Measurements from ENCODE around the gene RBMXL2.

RBMXL2 gene

DNA sequence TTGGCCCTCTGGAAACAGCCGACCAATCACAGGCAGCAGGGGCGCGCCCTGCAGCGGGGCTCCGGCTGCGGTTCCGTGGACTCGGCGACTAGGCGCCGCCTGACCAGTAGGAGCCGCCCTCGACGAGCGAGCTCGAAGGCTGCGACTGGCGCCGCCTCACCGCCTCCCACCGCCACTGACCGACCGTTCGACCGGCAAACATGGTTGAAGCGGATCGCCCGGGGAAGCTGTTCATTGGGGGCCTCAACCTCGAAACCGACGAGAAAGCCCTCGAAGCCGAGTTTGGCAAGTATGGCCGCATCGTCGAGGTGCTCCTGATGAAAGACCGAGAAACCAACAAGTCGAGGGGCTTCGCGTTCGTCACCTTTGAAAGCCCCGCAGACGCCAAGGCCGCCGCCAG, at the start of gene RBMXL2:
Gene RBMXL2 (plus strand): TSS at position 78 of the 400 bp plus-strand sequence. CDS start 123 bp downstream, at position 201.
- DNase-seq (ENCODE audit: low read depth in 2 of 2): no peak

DNA sequence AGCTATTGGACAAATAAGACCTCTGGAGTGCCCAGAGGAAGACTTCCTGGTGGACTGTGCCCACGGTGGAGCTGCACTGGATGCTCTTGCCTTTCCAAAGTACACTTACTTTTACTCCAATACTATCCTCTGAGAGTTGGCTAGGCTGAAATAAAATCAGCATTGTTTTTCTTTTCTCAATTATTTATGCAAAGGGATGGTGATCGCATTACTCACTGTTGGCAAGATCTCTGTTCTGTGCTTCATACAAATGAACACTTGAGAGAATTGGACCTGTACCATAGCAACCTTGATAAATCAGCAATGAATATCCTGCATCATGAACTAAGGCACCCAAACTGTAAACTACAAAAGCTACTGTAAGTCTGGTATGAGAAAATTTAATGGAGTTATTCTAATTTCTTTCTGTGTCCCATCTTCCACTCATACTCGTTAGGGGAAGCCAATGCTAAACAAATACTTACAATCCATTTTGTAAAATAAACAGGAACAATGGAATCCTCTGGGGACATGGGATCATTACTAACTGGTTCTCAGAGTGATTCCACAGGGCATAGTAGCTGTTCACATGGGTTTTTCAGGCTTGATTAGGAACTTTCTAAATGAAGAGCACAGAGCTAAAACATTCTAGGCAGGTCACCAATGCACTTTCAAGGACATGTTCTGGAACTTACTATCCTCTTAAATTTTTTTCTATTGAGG, 42.2 kb upstream of the RBMXL2 start:
- no peak for DNase-seq (ENCODE audit: low read depth in 2 of 2)

DNA sequence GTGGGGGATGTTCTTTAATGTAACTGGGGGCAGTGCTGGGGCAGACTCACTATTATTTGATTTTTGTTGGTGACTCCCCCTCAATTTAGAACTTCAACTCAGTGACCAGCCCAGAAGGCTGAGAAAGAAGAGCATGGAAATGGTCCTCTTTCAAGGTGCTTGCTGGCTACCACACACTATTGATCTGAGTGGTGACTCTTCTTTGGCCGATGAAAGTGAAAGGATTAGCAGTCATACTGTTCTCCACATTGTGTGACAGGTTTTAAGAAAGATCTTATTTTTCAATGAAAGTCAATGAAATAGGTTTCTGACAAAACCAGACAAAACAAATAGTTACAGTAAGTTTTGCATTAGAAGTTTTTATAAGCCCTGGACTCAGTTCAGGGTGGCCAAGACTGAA, 38.6 kb upstream of the RBMXL2 start:
- DNase-seq (ENCODE audit: low read depth in 2 of 2): no peak

DNA sequence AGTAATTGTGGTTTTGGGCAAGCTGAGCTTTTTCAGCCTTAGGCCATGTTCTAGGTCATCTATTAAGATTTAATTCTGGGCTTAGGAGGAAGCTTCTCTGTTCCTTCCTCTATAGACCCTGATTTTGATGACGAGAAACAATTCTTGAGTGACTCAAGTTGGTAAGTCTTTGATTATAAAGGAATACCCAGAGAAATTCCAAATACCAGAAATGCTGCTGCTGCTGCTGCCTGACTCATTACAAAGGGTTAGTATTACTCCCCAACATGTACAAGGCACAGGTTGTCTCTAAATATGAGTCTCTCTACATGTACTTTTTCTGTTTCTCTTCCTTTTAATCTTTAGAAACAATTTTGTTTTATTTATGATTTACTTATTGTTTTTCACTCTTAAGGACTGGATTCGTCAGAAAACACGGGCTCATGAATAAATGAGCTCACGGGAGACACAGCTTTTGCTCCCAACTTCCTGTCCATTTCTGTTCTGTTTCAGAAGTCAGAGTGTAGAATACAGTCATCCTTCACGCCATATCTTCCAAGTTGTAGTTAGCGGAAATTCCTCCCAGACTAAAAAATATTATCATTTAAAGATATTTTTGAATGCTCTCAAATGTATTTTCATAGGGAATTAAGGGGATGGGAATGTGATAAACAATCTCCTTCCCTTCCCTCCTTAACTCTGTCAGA, 31.8 kb upstream of the RBMXL2 start:
- no peak for DNase-seq (ENCODE audit: low read depth in 2 of 2)

DNA sequence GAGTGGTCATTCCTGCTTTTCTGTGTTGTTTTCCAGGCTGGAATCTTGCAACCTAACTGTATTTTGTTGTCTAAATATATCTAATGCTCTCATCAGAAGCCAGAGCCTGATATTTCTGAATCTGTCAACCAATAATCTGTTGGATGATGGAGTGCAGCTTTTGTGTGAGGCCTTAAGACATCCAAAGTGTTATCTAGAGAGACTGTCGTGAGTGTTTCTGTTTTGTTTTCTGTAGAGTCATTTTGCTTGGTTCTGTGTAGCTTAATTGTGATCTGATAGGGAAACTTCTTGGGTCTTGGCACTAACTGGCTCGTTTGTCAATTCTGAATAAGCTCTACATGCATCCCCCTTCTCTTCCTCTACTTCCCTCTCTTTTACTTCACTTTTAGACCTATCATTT, 31.2 kb upstream of the RBMXL2 start:
- DNase-seq (ENCODE audit: low read depth in 2 of 2): no peak

DNA sequence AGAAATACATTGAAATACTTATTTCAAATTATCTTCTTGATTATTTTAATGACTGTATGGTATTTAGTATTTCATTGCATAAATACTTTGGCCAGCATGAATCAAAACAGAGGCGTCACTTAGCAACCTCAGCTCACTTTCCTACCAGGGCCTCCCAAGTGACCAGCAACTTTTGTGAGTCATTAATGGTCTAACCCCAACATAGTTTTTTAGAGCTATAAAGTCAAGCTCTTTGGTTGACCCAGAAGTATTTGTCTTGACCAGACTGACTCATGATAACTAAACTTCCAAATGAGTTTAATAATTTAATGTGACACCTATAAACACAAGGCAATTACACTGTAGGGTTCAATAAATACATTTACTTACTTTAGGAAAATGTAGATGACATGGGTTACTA, 27.9 kb upstream of the RBMXL2 start:
- no peak for DNase-seq (ENCODE audit: low read depth in 2 of 2)

DNA sequence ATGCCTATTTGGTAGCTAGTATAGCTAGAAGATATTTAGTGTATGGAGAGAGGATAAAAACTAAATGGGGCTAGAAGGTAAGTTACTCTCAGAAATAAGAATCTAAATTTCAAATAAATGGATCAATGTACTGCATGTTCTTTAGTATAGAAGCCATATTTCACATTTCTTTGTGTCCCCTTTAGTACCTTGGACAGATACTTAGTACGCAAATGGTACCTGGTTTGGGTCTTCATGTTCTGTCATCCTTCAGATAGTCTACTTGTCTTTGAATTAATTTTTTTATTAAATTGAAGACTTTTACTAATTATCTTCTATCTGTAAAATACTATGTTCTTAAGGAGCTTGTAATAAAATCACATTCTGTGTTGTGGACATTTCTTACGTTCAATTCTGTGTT, 26.3 kb upstream of the RBMXL2 start:
- no peak for DNase-seq (ENCODE audit: low read depth in 2 of 2)

DNA sequence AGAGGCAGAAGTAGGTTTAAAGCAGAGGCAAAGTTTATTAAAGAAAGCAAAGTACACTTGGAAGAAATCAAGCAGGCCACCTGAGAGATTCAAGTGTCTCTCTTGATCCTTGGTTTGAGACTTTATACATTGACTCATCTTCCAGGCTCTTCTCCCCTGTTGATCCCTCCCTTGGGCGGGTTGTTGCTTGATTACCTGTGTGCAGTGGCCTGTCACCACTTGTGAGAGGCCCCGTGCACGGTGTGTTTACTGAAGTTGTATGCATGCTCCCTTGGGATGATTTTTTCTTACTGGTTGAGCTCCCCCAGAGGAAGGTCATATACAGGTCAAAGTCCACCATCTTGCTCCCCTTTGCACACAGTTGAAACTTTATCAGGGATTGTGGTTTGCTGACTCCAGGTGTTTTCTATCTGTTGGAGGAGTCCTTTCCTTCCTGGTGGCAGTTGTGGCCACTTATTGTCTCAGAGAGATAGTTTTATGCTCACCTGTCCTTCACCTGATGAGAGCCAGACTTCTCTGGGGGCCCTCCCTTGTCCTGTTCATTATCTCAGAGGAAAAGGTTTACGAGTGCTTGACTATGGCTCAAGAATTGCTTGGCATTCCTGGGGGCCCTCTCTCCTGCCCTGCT, 16.3 kb upstream of the RBMXL2 start:
- DNase-seq (ENCODE audit: low read depth in 2 of 2): no peak

DNA sequence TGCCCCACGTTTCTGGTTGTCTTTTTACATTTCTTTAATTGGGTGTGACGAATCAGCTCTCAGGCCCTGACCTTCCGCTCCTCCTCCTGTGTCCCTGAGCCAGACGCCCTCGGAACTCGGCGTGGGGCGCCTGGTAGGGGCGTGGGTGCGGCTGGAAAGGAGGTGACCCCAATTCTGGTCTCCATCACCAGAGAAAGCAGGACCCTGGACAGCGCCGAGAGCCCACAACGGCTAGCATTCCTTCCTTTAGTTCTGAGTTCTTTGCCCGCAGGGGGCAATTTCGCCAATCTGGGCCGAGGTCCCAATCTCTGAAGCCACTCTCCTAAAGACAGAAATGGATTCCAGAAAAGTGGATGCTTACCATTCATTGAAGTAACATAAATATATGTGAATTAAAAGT, 11.7 kb upstream of the RBMXL2 start:
- DNase-seq (ENCODE audit: low read depth in 2 of 2): no peak

DNA sequence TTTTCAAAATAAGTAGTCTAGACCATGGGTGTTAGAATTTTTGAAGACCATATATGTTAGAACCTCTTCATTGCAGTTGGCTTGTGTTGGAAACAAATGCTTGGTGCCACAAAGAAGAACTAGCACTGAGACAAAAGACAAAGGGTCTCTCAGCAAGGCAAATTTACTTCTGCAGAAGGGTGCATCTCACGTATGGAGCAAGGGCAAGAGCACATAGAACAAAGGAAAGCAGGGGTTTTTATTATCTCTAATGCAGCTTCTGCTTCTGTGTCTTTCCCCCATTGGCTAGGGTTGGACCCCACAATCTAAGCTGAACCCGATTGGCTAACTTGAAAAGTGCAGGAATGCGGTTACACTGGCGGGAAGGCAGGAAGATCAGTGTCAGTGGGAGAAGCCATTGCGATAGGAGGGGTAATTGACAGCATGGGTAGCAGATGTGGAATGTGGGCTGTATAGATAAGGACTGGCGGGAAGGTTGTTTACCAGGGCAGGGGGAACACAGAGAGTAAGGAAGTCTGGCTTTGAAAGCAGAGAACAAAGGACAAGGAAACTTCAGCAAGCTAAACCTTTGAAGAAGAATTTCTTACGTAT, 9.2 kb upstream of the RBMXL2 start:
- no peak for DNase-seq (ENCODE audit: low read depth in 2 of 2)

DNA sequence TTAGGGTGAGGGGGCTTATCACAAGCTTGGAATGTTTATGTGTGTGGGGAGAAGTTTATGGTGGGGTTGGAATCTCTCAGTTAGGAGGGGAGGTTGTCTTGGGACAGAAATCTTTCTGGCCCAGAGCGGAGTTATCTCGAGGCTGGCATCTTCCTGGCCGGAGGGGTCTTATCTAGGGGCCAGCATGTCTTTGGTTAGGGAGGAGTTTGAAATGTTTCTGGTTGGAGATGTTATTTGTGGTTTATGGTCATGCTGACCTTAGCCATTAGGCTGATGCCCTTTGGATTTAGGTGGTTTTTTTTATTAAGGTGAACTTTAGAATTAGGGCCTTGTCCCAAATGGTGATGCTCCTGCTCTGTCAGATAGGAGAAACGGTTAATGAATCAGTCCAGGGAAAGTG, 7.9 kb upstream of the RBMXL2 start:
- DNase-seq (ENCODE audit: low read depth in 2 of 2): no peak

DNA sequence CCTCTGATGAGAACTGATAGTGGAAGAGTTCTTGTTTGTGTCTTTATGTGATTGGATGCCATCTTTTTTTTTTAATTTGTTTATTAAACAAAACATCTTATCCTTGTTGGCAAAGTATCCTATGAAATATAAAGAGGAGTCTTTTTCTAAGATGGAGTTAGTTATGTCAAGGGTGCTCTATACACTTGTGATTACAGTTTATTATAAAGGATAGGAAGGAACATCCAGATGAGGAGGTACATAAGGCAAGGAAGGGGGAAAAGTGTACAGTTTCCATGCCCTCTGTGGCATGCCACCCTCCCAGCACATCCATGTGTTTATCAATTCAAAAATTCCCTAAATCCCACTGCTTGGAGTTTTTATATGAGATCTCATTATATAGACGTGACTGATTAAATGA, 7.4 kb upstream of the RBMXL2 start:
- DNase-seq (ENCODE audit: low read depth in 2 of 2): no peak

DNA sequence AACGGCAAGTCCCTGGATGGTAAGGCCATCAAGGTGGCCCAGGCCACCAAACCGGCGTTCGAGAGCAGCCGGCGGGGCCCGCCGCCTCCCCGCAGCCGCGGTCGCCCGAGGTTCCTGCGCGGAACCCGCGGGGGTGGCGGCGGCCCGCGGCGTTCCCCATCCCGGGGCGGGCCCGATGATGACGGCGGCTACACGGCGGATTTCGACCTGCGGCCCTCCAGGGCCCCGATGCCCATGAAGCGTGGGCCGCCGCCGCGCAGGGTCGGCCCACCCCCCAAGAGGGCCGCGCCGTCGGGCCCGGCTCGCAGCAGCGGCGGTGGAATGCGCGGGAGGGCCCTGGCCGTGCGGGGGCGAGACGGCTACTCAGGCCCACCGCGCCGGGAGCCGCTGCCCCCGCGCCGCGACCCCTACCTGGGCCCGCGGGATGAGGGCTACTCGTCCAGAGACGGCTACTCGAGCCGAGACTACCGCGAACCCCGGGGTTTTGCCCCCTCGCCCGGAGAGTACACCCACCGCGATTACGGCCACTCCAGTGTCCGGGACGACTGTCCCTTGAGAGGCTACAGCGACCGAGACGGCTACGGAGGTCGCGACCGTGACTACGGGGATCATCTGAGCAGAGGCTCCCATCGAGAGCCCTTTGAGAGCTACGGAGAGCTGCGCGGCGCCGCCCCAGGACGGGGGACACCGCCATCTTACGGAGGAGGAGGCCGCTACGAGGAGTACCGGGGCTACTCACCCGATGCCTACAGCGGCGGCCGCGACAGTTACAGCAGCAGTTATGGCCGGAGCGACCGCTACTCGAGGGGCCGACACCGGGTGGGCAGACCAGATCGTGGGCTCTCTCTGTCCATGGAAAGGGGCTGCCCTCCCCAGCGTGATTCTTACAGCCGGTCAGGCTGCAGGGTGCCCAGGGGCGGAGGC, 792 bp downstream of the RBMXL2 start:
- DNase-seq (ENCODE audit: low read depth in 2 of 2): no peak

DNA sequence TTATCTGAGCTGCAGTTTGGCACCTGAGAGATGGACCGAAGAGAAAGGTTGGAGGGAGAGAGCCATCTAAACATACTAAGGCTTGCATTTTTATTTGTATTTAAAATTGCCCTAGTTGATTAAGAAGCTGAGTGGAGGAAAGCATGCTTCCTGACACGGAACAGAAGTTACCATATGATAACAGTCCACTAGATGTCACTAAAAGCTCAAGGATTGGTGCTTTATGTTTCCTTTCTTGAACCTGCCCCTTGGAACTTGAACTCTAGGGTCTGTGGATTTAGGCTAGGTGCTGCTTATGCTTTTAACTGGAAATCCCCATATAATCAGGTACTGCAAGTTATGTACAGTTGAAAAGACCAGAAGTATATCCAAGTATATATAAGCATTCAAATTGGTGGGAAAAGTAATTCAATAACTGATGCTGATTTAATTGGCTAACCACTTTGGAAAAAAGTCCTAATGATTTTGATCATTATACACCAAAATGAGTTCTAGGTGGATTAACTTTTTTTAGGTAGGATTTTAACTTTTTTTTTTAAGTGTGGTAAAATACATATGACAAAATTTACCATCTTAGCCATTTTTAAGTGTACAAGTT, 9.5 kb downstream of the RBMXL2 start:
- no peak for DNase-seq (ENCODE audit: low read depth in 2 of 2)

DNA sequence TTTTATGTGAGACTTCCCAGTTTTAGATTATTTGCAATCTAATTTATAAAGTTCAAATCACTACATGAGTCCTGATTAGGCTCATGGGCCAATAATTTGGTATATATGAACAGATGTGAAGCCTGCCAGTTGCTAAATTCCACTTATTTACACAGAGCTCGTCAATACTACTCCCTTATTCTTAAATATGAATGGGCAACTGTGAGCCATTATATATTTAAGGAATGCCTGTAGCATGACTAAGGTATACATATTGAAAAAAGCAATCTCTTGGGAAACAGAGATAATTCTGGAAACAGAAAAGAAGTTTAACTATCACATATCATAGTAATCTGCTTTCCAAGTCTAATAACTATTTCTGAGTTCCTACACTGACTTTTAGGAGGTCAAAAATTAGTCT, 27.0 kb downstream of the RBMXL2 start:
- no peak for DNase-seq (ENCODE audit: low read depth in 2 of 2)

DNA sequence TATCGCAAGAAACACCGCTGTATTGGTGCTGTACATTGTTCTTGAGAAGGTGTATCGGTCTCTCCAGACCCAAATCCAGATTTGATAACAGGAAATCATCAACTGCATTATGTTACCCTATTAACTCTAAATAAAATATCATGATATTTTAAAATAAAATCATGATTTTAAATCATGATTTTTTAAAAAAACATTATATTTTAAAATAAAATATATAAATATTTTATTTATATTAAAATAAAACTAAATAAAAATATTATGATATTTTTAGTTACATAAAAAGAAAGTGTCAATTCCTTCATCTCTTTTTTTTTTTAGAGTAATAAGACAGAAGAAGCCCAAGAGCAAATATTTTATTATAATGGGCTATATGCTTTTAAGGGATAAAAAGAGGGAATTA, 27.6 kb downstream of the RBMXL2 start:
- no peak for DNase-seq (ENCODE audit: low read depth in 2 of 2)

DNA sequence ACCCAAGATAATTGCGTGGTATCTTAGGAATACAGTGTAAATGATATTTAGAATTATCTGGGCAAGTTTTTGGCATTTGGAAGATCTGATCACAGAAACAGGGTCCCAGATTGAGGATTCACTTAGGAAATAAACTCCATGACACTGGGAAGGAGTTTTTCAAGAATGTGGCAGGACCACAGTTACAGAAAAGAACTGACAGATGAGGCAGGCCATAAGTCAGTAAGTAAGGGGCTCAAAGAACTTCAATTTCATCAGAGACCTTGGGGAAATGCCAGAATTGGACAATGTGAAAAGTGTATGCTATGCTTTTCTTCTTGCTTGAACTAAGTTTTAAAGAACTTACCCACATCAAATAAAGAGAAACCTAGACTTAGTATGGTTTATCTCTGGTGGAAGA, 49.3 kb downstream of the RBMXL2 start:
- no peak for DNase-seq (ENCODE audit: low read depth in 2 of 2)

Measured in stimulated activated CD4-positive, alpha-beta T cell treated with anti-CD3 and anti-CD28 coated beads, Interleukin-4, amount 100 ng/mL, for 48 hours (primary cell).